Measurements from ENCODE around the gene ZNF462.

DNA sequence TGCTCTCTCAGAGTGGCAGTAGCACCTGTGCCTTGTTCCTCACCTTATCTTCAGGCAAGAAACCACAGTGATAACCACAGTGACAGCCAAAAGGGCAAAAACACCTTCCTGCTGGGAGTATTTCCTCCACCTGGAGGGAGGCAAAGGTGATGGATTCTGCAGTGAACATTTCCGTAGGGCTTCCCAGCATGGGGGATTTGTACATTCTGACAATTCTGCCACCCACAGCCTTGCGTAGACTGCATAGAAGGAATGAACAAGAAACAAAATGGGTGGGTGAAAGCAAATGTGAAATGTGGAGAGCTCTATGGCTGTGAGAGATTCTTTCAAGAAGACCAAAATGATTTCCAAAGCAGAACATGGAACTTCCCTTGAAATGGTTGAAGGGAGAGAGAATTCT is 111.4 kb downstream of the ZNF462 start:
- TF ChIP-seq ZNF20 (CRISPR knock-in tag; IDR thresholded peaks at IDR 0.05) = no peak
- TF ChIP-seq PCBP2 (optimal IDR thresholded peaks at IDR 0.05; ENCODE audit: low read depth, low read length, poor library complexity, severe bottlenecking) = no peak
- TF ChIP-seq ZFP36 (IDR thresholded peaks at IDR 0.05; ENCODE audit: borderline replicate concordance, low read depth, low read length, partially characterized antibody) = no peak
- TF ChIP-seq, protein P1, sequence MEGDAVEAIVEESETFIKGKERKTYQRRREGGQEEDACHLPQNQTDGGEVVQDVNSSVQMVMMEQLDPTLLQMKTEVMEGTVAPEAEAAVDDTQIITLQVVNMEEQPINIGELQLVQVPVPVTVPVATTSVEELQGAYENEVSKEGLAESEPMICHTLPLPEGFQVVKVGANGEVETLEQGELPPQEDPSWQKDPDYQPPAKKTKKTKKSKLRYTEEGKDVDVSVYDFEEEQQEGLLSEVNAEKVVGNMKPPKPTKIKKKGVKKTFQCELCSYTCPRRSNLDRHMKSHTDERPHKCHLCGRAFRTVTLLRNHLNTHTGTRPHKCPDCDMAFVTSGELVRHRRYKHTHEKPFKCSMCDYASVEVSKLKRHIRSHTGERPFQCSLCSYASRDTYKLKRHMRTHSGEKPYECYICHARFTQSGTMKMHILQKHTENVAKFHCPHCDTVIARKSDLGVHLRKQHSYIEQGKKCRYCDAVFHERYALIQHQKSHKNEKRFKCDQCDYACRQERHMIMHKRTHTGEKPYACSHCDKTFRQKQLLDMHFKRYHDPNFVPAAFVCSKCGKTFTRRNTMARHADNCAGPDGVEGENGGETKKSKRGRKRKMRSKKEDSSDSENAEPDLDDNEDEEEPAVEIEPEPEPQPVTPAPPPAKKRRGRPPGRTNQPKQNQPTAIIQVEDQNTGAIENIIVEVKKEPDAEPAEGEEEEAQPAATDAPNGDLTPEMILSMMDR (CRISPR knock-in tag; IDR thresholded peaks at IDR 0.05) = no peak
- no peak for TF ChIP-seq MAFG (CRISPR knock-in tag; IDR thresholded peaks at IDR 0.05)
- no peak for TF ChIP-seq ZZZ3 (CRISPR knock-in tag; IDR thresholded peaks at IDR 0.05; ENCODE audit: borderline replicate concordance)
- TF ChIP-seq CHD2 (IDR thresholded peaks at IDR 0.05; ENCODE audit: low read depth, low read length) = no peak
